ENCODE results near the gene PIGA. TPM values are rescaled to one million over a fixed set of nuclear protein-coding genes. Genes with fewer than 3 reads are reported as not detected.

Gene PIGA
- polyA plus RNA-seq, 1 experiment = 2.8 TPM

- H3K27me3 ChIP-seq (ENCODE audit: control insufficient read depth, insufficient read depth, low read length) = no peaks in the 10 kb centered on the region
- DNase-seq (ENCODE audit: low read depth) = no peak
- ChIA-PET POLR2A (no interaction called here), CTCF (interaction anchor here (0.7 to 3.0 kb wide), 9 partner anchors 10 to 265 kb away, joined by 3 to 14 read pairs (median 4); no protein-coding TSS in a partner anchor)
- no peaks in the 10 kb centered on the region for H3K36me3 ChIP-seq (ENCODE audit: control insufficient read depth, insufficient read depth, low read length)
- no peak overlapping the region for H3K4me3 ChIP-seq (ENCODE audit: low read depth, low read length)
- TF ChIP-seq CTCF (IDR thresholded peaks at IDR 0.05; ENCODE audit: insufficient read depth, low read depth, low read length) = peak; percentile 45
These were observed 35.1 kb downstream of the PIGA start for GRCh38 chrX:15299941-15300851.

DNA sequence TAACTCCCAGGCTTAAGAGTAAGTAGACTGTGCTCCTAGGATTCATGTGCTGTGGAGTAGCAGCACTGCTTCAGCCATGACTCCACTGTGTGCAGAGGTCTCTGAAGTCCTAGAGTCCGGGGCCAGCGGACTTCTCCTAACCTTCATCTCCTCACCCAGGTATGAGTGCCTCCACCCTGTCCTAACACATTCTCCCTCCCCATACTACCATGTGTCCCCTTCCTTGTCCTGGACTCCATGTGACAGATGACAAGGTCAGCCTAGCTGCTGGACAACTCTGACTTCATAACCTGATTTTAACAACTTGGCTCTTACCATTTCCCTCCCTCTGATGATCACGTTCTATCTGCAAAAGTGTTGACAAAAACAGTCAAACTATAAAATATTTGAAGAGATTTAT is 36.5 kb downstream of the PIGA start:
- no peaks in the 10 kb centered on the region for H3K36me3 ChIP-seq (ENCODE audit: control insufficient read depth, insufficient read depth, low read length)
- TF ChIP-seq CTCF (IDR thresholded peaks at IDR 0.05; ENCODE audit: insufficient read depth, low read depth, low read length) = no peak
- DNase-seq (ENCODE audit: low read depth) = no peak
- ChIA-PET POLR2A (no interaction called here), CTCF (interaction anchor here (1.3 to 3.0 kb wide), 3 partner anchors 9 to 170 kb away, joined by 3 to 14 read pairs (median 4); no protein-coding TSS in a partner anchor)
- H3K4me3 ChIP-seq (ENCODE audit: low read depth, low read length) = no peak overlapping the region
- no peaks in the 10 kb centered on the region for H3K27me3 ChIP-seq (ENCODE audit: control insufficient read depth, insufficient read depth, low read length)

- Histone ChIP-seq H3K27me3 (ENCODE audit: control insufficient read depth, insufficient read depth, low read length) (no peaks in the 10 kb centered on the region), H3K4me3 (ENCODE audit: low read depth, low read length) (no peak overlapping the region), H3K36me3 (ENCODE audit: control insufficient read depth, insufficient read depth, low read length) (no peaks in the 10 kb centered on the region)
- POLR2A ChIA-PET = no interaction called here
- no peak for TF ChIP-seq CTCF (IDR thresholded peaks at IDR 0.05; ENCODE audit: insufficient read depth, low read depth, low read length)
- CTCF ChIA-PET = interaction anchor here (1.3 to 3.0 kb wide), 3 partner anchors 9 to 170 kb away, joined by 3 to 14 read pairs (median 4); no protein-coding TSS in a partner anchor
- DNase-seq (ENCODE audit: low read depth) = no peak
These were observed 37.1 kb downstream of the PIGA start for GRCh38 chrX:15298201-15298600.

GRCh38 chrX:15293451-15293850 is 41.9 kb downstream of the PIGA start:
- CTCF ChIA-PET = no interaction called here

More at GRCh38 chrX:15293451-15293850, 41.9 kb downstream of the PIGA start:
- Histone ChIP-seq H3K36me3 (ENCODE audit: control insufficient read depth, insufficient read depth, low read length) (no peaks in the 10 kb centered on the region), H3K27me3 (ENCODE audit: control insufficient read depth, insufficient read depth, low read length) (no peaks in the 10 kb centered on the region), H3K4me3 (ENCODE audit: low read depth, low read length) (no peak overlapping the region)
- POLR2A ChIA-PET = no interaction called here
- TF ChIP-seq CTCF (IDR thresholded peaks at IDR 0.05; ENCODE audit: insufficient read depth, low read depth, low read length) = no peak
- DNase-seq (ENCODE audit: low read depth) = no peak

Measured in BJ (cell line).